OCI-LY3 (cell line): ENCODE measurements around the gene DAG1.

Experiments used
- EZH2phosphoT487 ChIP-seq: fragments of 200-600 bp; shearing (Covaris generic); IDR thresholded peaks from 2 replicates; pipeline ENCODE4 v1.6.1; 2018; ENCODE audit warnings: antibody characterized with exemption, mixed run types, low read depth
- TF ChIP-seq, protein P1 (sequence below): fragments of 200-600, 300-600 bp; sonication (generic); IDR thresholded peaks from 2 replicates; pipeline ENCODE4 v1.5.1; 2014; ENCODE audit warnings: antibody characterized with exemption, low read length, low read depth

DNA sequence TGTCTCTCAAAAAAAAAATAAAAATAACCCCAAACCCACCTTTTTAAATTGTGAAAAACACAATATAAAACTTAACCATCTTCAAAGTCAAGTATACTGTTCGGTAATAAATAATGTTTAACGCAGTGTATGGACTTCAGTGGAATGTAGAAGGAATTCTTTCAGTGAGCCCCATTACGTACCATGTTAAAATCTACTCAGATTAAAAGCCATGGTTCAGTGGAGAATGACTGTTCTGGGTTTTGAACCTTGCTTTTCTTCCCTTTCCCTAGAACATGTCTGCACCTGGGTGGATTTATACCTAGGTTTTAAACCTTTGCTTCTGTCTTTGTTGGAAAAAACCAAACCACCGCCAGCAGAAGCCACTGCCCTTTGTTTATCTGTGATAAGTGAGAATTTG lies 27.5 kb downstream of the DAG1 start:
- TF ChIP-seq, protein P1, sequence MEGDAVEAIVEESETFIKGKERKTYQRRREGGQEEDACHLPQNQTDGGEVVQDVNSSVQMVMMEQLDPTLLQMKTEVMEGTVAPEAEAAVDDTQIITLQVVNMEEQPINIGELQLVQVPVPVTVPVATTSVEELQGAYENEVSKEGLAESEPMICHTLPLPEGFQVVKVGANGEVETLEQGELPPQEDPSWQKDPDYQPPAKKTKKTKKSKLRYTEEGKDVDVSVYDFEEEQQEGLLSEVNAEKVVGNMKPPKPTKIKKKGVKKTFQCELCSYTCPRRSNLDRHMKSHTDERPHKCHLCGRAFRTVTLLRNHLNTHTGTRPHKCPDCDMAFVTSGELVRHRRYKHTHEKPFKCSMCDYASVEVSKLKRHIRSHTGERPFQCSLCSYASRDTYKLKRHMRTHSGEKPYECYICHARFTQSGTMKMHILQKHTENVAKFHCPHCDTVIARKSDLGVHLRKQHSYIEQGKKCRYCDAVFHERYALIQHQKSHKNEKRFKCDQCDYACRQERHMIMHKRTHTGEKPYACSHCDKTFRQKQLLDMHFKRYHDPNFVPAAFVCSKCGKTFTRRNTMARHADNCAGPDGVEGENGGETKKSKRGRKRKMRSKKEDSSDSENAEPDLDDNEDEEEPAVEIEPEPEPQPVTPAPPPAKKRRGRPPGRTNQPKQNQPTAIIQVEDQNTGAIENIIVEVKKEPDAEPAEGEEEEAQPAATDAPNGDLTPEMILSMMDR = no peak
- no peak for TF ChIP-seq EZH2phosphoT487
